Mucosa of descending colon (tissue), 3 donors: ENCODE measurements around the gene CADM1. TPM values are rescaled to one million over a fixed set of nuclear protein-coding genes. Genes with fewer than 3 reads are reported as not detected.

Experiments
- ATAC-seq: fragments of 200-7000 bp; cut with Tn5 transposase; one replicate; pipeline ENCODE4 v1.9.1; 2020; ENCODE audit warnings: mild to moderate bottlenecking, moderate library complexity
- DNase-seq, 3 donors: peaks; one replicate each; pipeline ENCODE4 v3.0.0-alpha.2; 2020
- H3K36me3 ChIP-seq: fragments of 200-600 bp; one replicate; pipeline ENCODE4 v1.8.0; 2021; ENCODE audit warnings: low read depth, mild to moderate bottlenecking
- H3K4me1 ChIP-seq: fragments of 200-600 bp; one replicate; pipeline ENCODE4 v1.8.0; 2021; ENCODE audit warnings: low read depth, mild to moderate bottlenecking
- H3K4me3 ChIP-seq: fragments of 200-600 bp; one replicate; pipeline ENCODE4 v1.8.0; 2021; ENCODE audit warnings: mild to moderate bottlenecking
- H3K9me3 ChIP-seq: fragments of 200-600 bp; one replicate; pipeline ENCODE4 v1.8.0; 2021; ENCODE audit warnings: mild to moderate bottlenecking
- intact Hi-C, 2 donors: fragments of 100-400 bp; cut with DNase I in 1 of 2; cut with micrococcal nuclease in 1 of 2; formaldehyde crosslinking; loops; one replicate each; pipeline versions ENCODE4 v1.11.0 to v1.11.1; 2022; cut with DNase I, micrococcal nuclease
- total RNA-seq, 3 donors: library from RNA; stranded (reverse); fragmentation: NEBNext Ultra II Directional in 2 of 3; extraction: Animal tissue kit (Norgen Biotek cat#: 25700) in 2 of 3; gene quantifications; one replicate each; pipeline versions ENCODE4 v1.2.1 to v1.2.4, GENCODE V29; 2021 to 2023
- TF ChIP-seq, protein P1 (sequence below): fragments of 200-600 bp; IDR thresholded peaks from one replicate; pipeline ENCODE4 v1.8.0; 2022; ENCODE audit warnings: antibody characterized with exemption, mild to moderate bottlenecking
- donor health status: DM: no; HTN: no; CAD: no; lungs with moderate emphysema.
- donor health status: DM: no; HTN: no; CAD: no.
- donor health status: DM: no; HTN: yes; CAD: no.

CADM1 gene
- total RNA-seq, 3 donors from 2014 or later: 4.3 to 20.2 (median 7.2) TPM

- TF ChIP-seq, protein P1, sequence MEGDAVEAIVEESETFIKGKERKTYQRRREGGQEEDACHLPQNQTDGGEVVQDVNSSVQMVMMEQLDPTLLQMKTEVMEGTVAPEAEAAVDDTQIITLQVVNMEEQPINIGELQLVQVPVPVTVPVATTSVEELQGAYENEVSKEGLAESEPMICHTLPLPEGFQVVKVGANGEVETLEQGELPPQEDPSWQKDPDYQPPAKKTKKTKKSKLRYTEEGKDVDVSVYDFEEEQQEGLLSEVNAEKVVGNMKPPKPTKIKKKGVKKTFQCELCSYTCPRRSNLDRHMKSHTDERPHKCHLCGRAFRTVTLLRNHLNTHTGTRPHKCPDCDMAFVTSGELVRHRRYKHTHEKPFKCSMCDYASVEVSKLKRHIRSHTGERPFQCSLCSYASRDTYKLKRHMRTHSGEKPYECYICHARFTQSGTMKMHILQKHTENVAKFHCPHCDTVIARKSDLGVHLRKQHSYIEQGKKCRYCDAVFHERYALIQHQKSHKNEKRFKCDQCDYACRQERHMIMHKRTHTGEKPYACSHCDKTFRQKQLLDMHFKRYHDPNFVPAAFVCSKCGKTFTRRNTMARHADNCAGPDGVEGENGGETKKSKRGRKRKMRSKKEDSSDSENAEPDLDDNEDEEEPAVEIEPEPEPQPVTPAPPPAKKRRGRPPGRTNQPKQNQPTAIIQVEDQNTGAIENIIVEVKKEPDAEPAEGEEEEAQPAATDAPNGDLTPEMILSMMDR: no peak
- H3K36me3 ChIP-seq: no peaks in the 10 kb centered on the region
- ATAC-seq (no peak), DNase-seq (no peak)
- intact Hi-C loops: no loop called here
- H3K4me1 ChIP-seq: no peaks in the 10 kb centered on the region
- H3K4me3 ChIP-seq: no peak overlapping the region
- H3K9me3 ChIP-seq: no peaks in the 10 kb centered on the region
Measured at GRCh38 chr11:115201111-115201792, 303.0 kb downstream of the CADM1 start.

- TF ChIP-seq, protein P1: no peak
- DNase-seq (no peak), ATAC-seq (no peak)
- no peaks in the 10 kb centered on the region for H3K4me1 ChIP-seq
- H3K4me3 ChIP-seq: no peak overlapping the region
- no peaks in the 10 kb centered on the region for H3K36me3 ChIP-seq
- intact Hi-C loops: no loop called here
- H3K9me3 ChIP-seq: no peaks in the 10 kb centered on the region
Measured at GRCh38 chr11:115199481-115200069, 304.6 kb downstream of the CADM1 start.

DNA sequence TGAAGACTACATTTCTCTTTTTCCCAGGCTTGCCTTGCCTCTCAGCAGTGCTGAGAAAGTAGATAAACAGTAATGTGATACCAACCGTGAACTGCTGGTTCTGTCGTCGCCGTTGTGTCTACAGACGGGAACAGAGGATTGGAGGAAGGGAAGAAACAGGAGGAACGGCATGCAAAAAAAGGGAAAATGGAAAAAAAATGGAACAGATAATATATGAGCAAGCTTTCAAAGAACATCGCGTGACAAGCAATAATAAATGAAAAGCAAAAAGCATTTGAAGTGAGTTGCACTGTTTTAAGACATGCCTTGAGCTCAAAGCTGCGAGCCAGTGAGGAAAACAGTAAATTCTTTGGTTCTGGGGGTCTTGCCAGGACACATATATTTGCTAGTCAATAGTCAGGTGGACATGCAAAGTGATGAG is 305.9 kb downstream of the CADM1 start:
- no peaks in the 10 kb centered on the region for H3K4me1 ChIP-seq
- DNase-seq (no peak), ATAC-seq (no peak)
- H3K36me3 ChIP-seq: no peaks in the 10 kb centered on the region
- TF ChIP-seq, protein P1: no peak
- H3K9me3 ChIP-seq: no peaks in the 10 kb centered on the region
- intact Hi-C loops: no loop called here
- no peak overlapping the region for H3K4me3 ChIP-seq

GRCh38 chr11:115197433-115197832 is 306.8 kb downstream of the CADM1 start:
- Histone ChIP-seq H3K4me3 (no peak overlapping the region), H3K4me1 (no peaks in the 10 kb centered on the region), H3K9me3 (no peaks in the 10 kb centered on the region), H3K36me3 (no peaks in the 10 kb centered on the region)
- TF ChIP-seq, protein P1: no peak
- ATAC-seq (no peak), DNase-seq (no peak)
- intact Hi-C loops: no loop called here

GRCh38 chr11:115197031-115197430 is 307.2 kb downstream of the CADM1 start:
- Histone ChIP-seq H3K4me1 (no peaks in the 10 kb centered on the region), H3K36me3 (no peaks in the 10 kb centered on the region), H3K9me3 (no peaks in the 10 kb centered on the region), H3K4me3 (no peak overlapping the region)
- DNase-seq (no peak), ATAC-seq (no peak)
- TF ChIP-seq, protein P1: no peak
- intact Hi-C loops: no loop called here
